Neural progenitor cell (in vitro differentiated cells): ENCODE measurements around the gene WLS. TPM values are rescaled to one million over a fixed set of nuclear protein-coding genes. Genes with fewer than 3 reads are reported as not detected.

Source experiments
- DNase-seq: peaks from one replicate; pipeline ENCODE4 v3.0.0-alpha.2; 2016; ENCODE audit warnings: low spot score
- H2AFZ ChIP-seq: fragments of 200-600 bp; sonication (generic); replicated peaks from 2 replicates; pipeline ENCODE4 v1.6.1; 2016; ENCODE audit warnings: antibody characterized with exemption
- H3F3A ChIP-seq: fragments of 200-600 bp; sonication (generic); 2 replicates; pipeline ENCODE4 v1.6.1; 2016; ENCODE audit warnings: antibody characterized with exemption, low read depth
- H3K27ac ChIP-seq: fragments of 200-600 bp; sonication (generic); 2 replicates; pipeline ENCODE4 v1.5.1; 2016; ENCODE audit warnings: mild to moderate bottlenecking
- H3K27me3 ChIP-seq: fragments of 200-600 bp; sonication (generic); 2 replicates; pipeline ENCODE4 v1.6.1; 2016; ENCODE audit warnings: mild to moderate bottlenecking, moderate library complexity
- H3K36me3 ChIP-seq: fragments of 200-600 bp; sonication (generic); 2 replicates; pipeline ENCODE4 v1.5.1; 2016
- H3K4me1 ChIP-seq: fragments of 200-600 bp; sonication (generic); 2 replicates; pipeline ENCODE4 v1.6.1; 2016; ENCODE audit warnings: mixed run types
- H3K4me2 ChIP-seq: fragments of 200-600 bp; sonication (generic); 2 replicates; pipeline ENCODE4 v1.6.1; 2016
- H3K4me3 ChIP-seq: fragments of 200-600 bp; sonication (generic); 2 replicates; pipeline ENCODE4 v1.5.1; 2016
- H3K79me2 ChIP-seq: fragments of 200-600 bp; sonication (generic); 2 replicates; pipeline ENCODE4 v1.6.1; 2016; ENCODE audit warnings: low read depth
- H3K9ac ChIP-seq: fragments of 200-600 bp; sonication (generic); 2 replicates; pipeline ENCODE4 v1.6.1; 2016
- H3K9me3 ChIP-seq: fragments of 200-600 bp; sonication (generic); 2 replicates; pipeline ENCODE4 v1.5.1; 2016; ENCODE audit warnings: low read depth
- H4K20me1 ChIP-seq: fragments of 200-600 bp; sonication (generic); 2 replicates; pipeline ENCODE4 v1.6.1; 2016; ENCODE audit warnings: low read depth
- H3K27ac Mint-ChIP-seq: 3 replicates; pipeline ENCODE4 v1.8.0; 2021; ENCODE audit warnings: mixed read lengths
- H3K27me3 Mint-ChIP-seq: 2 replicates; pipeline ENCODE4 v1.8.0; 2022; ENCODE audit warnings: low read depth, mild to moderate bottlenecking, inconsistent platforms, moderate library complexity, mixed read lengths; ENCODE audit not compliant: insufficient read depth
- H3K36me3 Mint-ChIP-seq: 3 replicates; pipeline ENCODE4 v1.8.0; 2021; ENCODE audit warnings: mixed read lengths
- H3K4me1 Mint-ChIP-seq: 3 replicates; pipeline ENCODE4 v1.8.0; 2021; ENCODE audit warnings: mixed read lengths
- H3K4me3 Mint-ChIP-seq: 3 replicates; pipeline ENCODE4 v1.8.0; 2021; ENCODE audit warnings: mild to moderate bottlenecking, moderate library complexity, mixed read lengths
- H3K9me3 Mint-ChIP-seq: 3 replicates; pipeline ENCODE4 v1.8.0; 2020; ENCODE audit warnings: mixed read lengths
- EZH2 ChIP-seq: fragments of 200-600 bp; sonication (generic); IDR thresholded peaks from 2 replicates; pipeline ENCODE4 v1.6.1; 2017; ENCODE audit warnings: antibody characterized with exemption, mild to moderate bottlenecking, moderate library complexity
- EZH2phosphoT487 ChIP-seq: fragments of 200-600 bp; sonication (generic); IDR thresholded peaks from 2 replicates; pipeline ENCODE4 v1.6.1; 2017; ENCODE audit warnings: antibody characterized with exemption
- total RNA-seq: library from RNA; depleted of rRNA; stranded (reverse); fragments of >200 nt; gene quantifications from 2 replicates; pipeline ENCODE4 v1.2.3, GENCODE V29; 2015; ENCODE audit warnings: low replicate concordance
- TF ChIP-seq, protein P1 (sequence below): fragments of 200-600 bp; sonication (generic); IDR thresholded peaks from 2 replicates; pipeline ENCODE4 v1.5.1; 2017; ENCODE audit warnings: antibody characterized with exemption, mild to moderate bottlenecking

The WLS gene
- total RNA-seq, 1 donor from 2014 or later, result 259 TPM

DNA sequence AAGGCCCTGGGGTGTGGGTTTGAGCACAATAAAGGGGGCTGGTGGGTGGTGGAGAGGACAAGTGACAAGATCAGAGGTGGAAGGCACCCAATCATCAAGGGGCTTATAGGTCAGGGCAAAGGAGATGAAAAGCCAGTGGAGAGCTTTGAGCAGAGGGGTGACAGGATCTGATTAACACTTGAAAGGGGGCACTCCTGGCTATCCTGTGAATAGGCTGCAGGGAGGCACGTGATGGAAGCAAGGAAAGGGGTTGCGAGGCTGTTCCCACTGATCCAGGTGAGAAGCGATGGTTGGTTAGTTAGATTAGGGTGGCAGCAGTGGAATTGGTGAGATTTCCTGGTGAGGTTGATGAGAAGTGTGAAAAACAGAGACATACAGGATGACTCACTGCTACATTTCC is 80.6 kb downstream of the WLS start:
- no peak overlapping the region for H3K4me3 Mint-ChIP-seq
- Histone ChIP-seq H3K36me3 (peaks cover 21% of the 10 kb centered on the region), H2AFZ (no peak overlapping the region), H3K79me2 (no peaks in the 10 kb centered on the region), H3K4me2 (no peak overlapping the region), H3K9me3 (no peaks in the 10 kb centered on the region), H4K20me1 (peaks cover 26% of the 10 kb centered on the region), H3F3A (no peaks in the 10 kb centered on the region), H3K9ac (no peak overlapping the region), H3K4me3 (no peak overlapping the region), H3K27me3 (no peaks in the 10 kb centered on the region), H3K4me1 (peaks cover 11% of the 10 kb centered on the region), H3K27ac (no peak overlapping the region)
- H3K27me3 Mint-ChIP-seq, result peaks cover 4% of the 10 kb centered on the region
- H3K9me3 Mint-ChIP-seq, result no peaks in the 10 kb centered on the region
- H3K4me1 Mint-ChIP-seq, result peaks cover 23% of the 10 kb centered on the region
- peaks cover 58% of the 10 kb centered on the region for H3K36me3 Mint-ChIP-seq
- H3K27ac Mint-ChIP-seq, result no peak overlapping the region
- TF ChIP-seq, protein P1, sequence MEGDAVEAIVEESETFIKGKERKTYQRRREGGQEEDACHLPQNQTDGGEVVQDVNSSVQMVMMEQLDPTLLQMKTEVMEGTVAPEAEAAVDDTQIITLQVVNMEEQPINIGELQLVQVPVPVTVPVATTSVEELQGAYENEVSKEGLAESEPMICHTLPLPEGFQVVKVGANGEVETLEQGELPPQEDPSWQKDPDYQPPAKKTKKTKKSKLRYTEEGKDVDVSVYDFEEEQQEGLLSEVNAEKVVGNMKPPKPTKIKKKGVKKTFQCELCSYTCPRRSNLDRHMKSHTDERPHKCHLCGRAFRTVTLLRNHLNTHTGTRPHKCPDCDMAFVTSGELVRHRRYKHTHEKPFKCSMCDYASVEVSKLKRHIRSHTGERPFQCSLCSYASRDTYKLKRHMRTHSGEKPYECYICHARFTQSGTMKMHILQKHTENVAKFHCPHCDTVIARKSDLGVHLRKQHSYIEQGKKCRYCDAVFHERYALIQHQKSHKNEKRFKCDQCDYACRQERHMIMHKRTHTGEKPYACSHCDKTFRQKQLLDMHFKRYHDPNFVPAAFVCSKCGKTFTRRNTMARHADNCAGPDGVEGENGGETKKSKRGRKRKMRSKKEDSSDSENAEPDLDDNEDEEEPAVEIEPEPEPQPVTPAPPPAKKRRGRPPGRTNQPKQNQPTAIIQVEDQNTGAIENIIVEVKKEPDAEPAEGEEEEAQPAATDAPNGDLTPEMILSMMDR, result no peak
- TF ChIP-seq EZH2, result no peak
- no peak for TF ChIP-seq EZH2phosphoT487
- DNase-seq, result no peak

DNA sequence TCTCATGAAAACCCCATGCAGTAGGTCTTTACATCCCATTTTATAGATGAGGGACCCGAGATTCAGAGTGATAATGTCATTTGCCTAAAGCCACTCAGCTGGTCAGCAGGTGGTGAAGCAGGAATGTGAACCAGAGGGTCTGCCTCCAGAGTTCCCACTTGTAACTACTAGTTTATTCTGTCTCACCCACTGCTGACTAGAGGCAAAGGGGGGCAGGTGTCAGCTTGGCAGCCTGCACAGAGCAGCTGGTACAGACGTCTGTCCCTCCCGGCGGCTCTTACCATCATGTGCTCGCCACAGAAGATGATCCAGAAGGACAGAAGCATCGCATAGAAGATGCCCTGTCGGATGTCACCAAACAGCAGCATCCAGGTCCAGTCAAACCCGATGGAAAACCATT is 82.4 kb downstream of the WLS start:
- H3K4me2 ChIP-seq, result no peak overlapping the region

DNA sequence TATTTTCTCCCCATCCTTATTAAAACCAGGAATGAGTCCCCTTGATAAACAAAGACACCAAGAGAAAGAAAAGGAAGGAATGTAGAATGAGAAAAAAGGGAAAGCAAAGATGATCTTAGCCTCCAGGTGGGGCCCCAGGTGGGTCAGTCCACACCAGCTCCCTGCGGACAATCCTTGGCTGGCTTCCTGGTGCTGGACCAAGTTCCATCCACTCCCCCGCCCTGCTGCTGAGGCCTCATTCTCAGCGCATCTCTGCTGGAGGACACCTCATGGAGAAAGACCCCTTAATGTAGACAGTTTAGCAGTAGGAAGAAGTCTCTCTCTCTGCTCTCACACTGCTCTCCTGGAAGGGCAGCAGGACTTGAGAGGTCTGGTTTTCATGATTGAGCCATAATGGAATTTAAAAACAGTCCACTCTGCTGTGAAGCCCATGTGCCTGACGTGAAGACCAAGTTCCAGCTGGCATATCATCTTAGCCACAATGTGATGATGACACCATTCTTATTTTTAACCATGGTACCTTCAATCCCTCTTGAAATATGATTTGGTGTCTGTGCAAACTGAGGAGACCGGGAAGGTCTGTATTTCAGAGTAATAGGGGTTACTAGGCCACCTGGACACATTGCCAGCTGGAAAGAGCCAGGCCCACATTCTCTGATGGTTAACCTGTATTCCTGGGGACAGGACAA is 83.1 kb downstream of the WLS start:
- no peaks in the 10 kb centered on the region for H3F3A ChIP-seq
- H3K79me2 ChIP-seq, result no peaks in the 10 kb centered on the region
- peaks cover 10% of the 10 kb centered on the region for H4K20me1 ChIP-seq
- no peak overlapping the region for H3K4me3 ChIP-seq
- Mint-ChIP-seq H3K4me3 (no peak overlapping the region), H3K9me3 (no peaks in the 10 kb centered on the region), H3K27ac (no peak overlapping the region), H3K4me1 (peaks cover 34% of the 10 kb centered on the region), H3K27me3 (peaks cover 4% of the 10 kb centered on the region), H3K36me3 (peaks cover 55% of the 10 kb centered on the region)
- TF ChIP-seq EZH2phosphoT487 (no peak), EZH2 (no peak)
- TF ChIP-seq, protein P1, result no peak
- H2AFZ ChIP-seq, result no peak overlapping the region
- no peak overlapping the region for H3K4me2 ChIP-seq
- no peak for DNase-seq
- H3K4me1 ChIP-seq, result no peaks in the 10 kb centered on the region
- H3K27ac ChIP-seq, result no peak overlapping the region
- H3K36me3 ChIP-seq, result peaks cover 13% of the 10 kb centered on the region
- H3K9me3 ChIP-seq, result no peaks in the 10 kb centered on the region
- H3K27me3 ChIP-seq, result no peaks in the 10 kb centered on the region
- no peak overlapping the region for H3K9ac ChIP-seq

More for the DNA sequence above, 82.4 kb downstream of the WLS start:
- no peaks in the 10 kb centered on the region for H3K4me1 ChIP-seq
- H3K9me3 Mint-ChIP-seq, result no peaks in the 10 kb centered on the region
- no peak overlapping the region for H3K27ac ChIP-seq
- TF ChIP-seq, protein P1, result no peak
- TF ChIP-seq EZH2 (no peak), EZH2phosphoT487 (no peak)
- H3K36me3 Mint-ChIP-seq, result peaks cover 56% of the 10 kb centered on the region
- H3K79me2 ChIP-seq, result no peaks in the 10 kb centered on the region
- H2AFZ ChIP-seq, result no peak overlapping the region
- H3K9ac ChIP-seq, result no peak overlapping the region
- H3K4me1 Mint-ChIP-seq, result peaks cover 27% of the 10 kb centered on the region
- H3K4me3 ChIP-seq, result no peak overlapping the region
- H3K4me3 Mint-ChIP-seq, result no peak overlapping the region
- no peak for DNase-seq
- no peaks in the 10 kb centered on the region for H3K27me3 ChIP-seq
- H4K20me1 ChIP-seq, result peaks cover 12% of the 10 kb centered on the region
- peaks cover 4% of the 10 kb centered on the region for H3K27me3 Mint-ChIP-seq
- H3K36me3 ChIP-seq, result peaks cover 19% of the 10 kb centered on the region
- H3K9me3 ChIP-seq, result no peaks in the 10 kb centered on the region
- no peak overlapping the region for H3K27ac Mint-ChIP-seq
- no peaks in the 10 kb centered on the region for H3F3A ChIP-seq
